CD4-positive, alpha-beta T cell treated with Interleukin-4 for 4 hours (primary cell): ENCODE results near the gene SFN.
"Not testable (repeated sequence)": the region's sequence is repeated elsewhere in the genome, so short reads cannot be mapped to it uniquely, and the experiment has no call there.

Experiments
- DNase-seq: peaks from one replicate; pipeline ENCODE4 v3.0.0-alpha.2; 2020

The SFN gene

GRCh38 chr1:26862781-26863684 lies at the start of gene SFN:
TSS of gene SFN (plus strand) at chr1:26863149. CDS start at chr1:26863213, 64 bp downstream.
- peak; percentile 68 for DNase-seq

GRCh38 chr1:26814377-26814776 lies 48.6 kb upstream of the SFN start:
- DNase-seq, result no peak

- no peak for DNase-seq
Observed at GRCh38 chr1:26814893-26815292, 48.1 kb upstream of the SFN start.

GRCh38 chr1:26820784-26821269 lies 42.1 kb upstream of the SFN start:
- DNase-seq, result peak; percentile 71

GRCh38 chr1:26822737-26823395 lies 40.1 kb upstream of the SFN start:
- DNase-seq, result no peak

GRCh38 chr1:26824731-26825130 lies 38.2 kb upstream of the SFN start:
- no peak for DNase-seq

- DNase-seq, result peak; percentile 49
Observed at GRCh38 chr1:26826261-26827105, 36.5 kb upstream of the SFN start, which contains the start of gene ZDHHC18. TSS of gene ZDHHC18 (plus strand) at chr1:26826688. CDS start at chr1:26826805, 117 bp downstream.

GRCh38 chr1:26827106-26827604 lies 35.8 kb upstream of the SFN start:
- no peak for DNase-seq

- DNase-seq, result no peak
Observed at GRCh38 chr1:26827663-26828062, 35.3 kb upstream of the SFN start.

- peak; percentile 34 for DNase-seq
Observed at GRCh38 chr1:26828411-26828991, 34.4 kb upstream of the SFN start.

GRCh38 chr1:26829184-26829911 lies 33.6 kb upstream of the SFN start:
- DNase-seq, result no peak

GRCh38 chr1:26831059-26831458 lies 31.9 kb upstream of the SFN start:
- no peak for DNase-seq

- DNase-seq, result peak; percentile 29
Observed at GRCh38 chr1:26831546-26832248, 31.3 kb upstream of the SFN start.

- DNase-seq, result no peak
Observed at GRCh38 chr1:26832249-26832960, 30.5 kb upstream of the SFN start.

- DNase-seq, result peak; percentile 94
Observed at GRCh38 chr1:26833432-26834405, 29.2 kb upstream of the SFN start.

- DNase-seq, result not testable (repeated sequence)
Observed at GRCh38 chr1:26837665-26838064, 25.3 kb upstream of the SFN start.

- peak; percentile 72 for DNase-seq
Observed at GRCh38 chr1:26838474-26839338, 24.2 kb upstream of the SFN start.

GRCh38 chr1:26839339-26839722 lies 23.6 kb upstream of the SFN start:
- DNase-seq, result no peak
